SK-N-SH (cell line): ENCODE data around the gene DLG4. TPM values are rescaled to one million over a fixed set of nuclear protein-coding genes. Genes with fewer than 3 reads are reported as not detected.
"Not testable (repeated sequence)": the region's sequence is repeated elsewhere in the genome, so short reads cannot be mapped to it uniquely, and the experiment has no call there.

Source experiments
- CTCF ChIA-PET: fragments of 300-600, 350-600 bp; formaldehyde crosslinking; extraction: SDS; loops from one replicate; lab custom pipeline; 2021; lab: Yijun Ruan, JAX
- POLR2A ChIA-PET: fragments of 350-600 bp; sonication (Branson Sonifier 250); formaldehyde crosslinking; extraction: SDS; loops from one replicate; lab custom pipeline; 2020; ENCODE audit warnings: antibody characterized with exemption, inconsistent platforms; lab: Yijun Ruan, JAX
- DNase-seq: peaks from one replicate; pipeline ENCODE4 v3.0.0; 2012
- H2AFZ ChIP-seq: fragments of 200-600 bp; sonication (generic); 2 replicates; pipeline ENCODE4 v1.8.1; 2016; ENCODE audit warnings: antibody characterized with exemption, mild to moderate bottlenecking, low read depth
- H3F3A ChIP-seq: fragments of 200-600 bp; sonication (generic); replicated peaks from 2 replicates; pipeline ENCODE3; 2016; ENCODE audit warnings: antibody characterized with exemption, mild to moderate bottlenecking; ENCODE audit not compliant: insufficient read depth
- H3K27ac ChIP-seq, 2 experiments: fragments of 200-500 bp in 1 of 2; fragments of 200-600 bp in 1 of 2; sonication (Bioruptor generic) in 1 of 2; sonication (generic), shearing (Covaris generic) in 1 of 2; 2 replicates each; pipeline versions ENCODE4 v1.5.1 to v1.6.1; 2014 to 2016; ENCODE audit warnings: low read depth in 2 of 2, inconsistent platforms in 1 of 2, low read length in 1 of 2, mild to moderate bottlenecking in 1 of 2, mixed read lengths in 1 of 2
- H3K27me3 ChIP-seq: fragments of 200-600 bp; sonication (generic), shearing (Covaris generic); 2 replicates; pipeline ENCODE4 v1.6.1; 2016; ENCODE audit warnings: mixed run types; ENCODE audit not compliant: insufficient read depth
- H3K36me3 ChIP-seq, 2 experiments: fragments of 200-500 bp in 1 of 2; fragments of 200-600 bp in 1 of 2; sonication (Bioruptor generic) in 1 of 2; sonication (generic) in 1 of 2; replicated peaks in 1 of 2; 2 replicates each; pipeline versions ENCODE3 to v1.5.1; 2014 to 2016; ENCODE audit warnings: low read length in 1 of 2, mild to moderate bottlenecking in 1 of 2; ENCODE audit not compliant: insufficient read depth in 2 of 2, control insufficient read depth in 1 of 2
- H3K4me1 ChIP-seq, 2 experiments: fragments of 200-500 bp in 1 of 2; fragments of 200-600 bp in 1 of 2; sonication (Bioruptor generic) in 1 of 2; sonication (generic), shearing (Covaris generic) in 1 of 2; 2 replicates each; pipeline versions ENCODE4 v1.5.1 to v1.6.1; 2014 to 2016; ENCODE audit warnings: low read depth in 1 of 2, low read length in 1 of 2, mixed run types in 1 of 2; ENCODE audit not compliant: insufficient read depth in 2 of 2, control insufficient read depth in 1 of 2
- H3K4me2 ChIP-seq: fragments of 200-600 bp; sonication (generic), shearing (Covaris generic); 2 replicates; pipeline ENCODE4 v1.6.1; 2017; ENCODE audit warnings: mixed run types
- H3K4me3 ChIP-seq, 2 experiments: fragments of 200-500 bp in 1 of 2; fragments of 200-600 bp in 1 of 2; sonication (Bioruptor generic) in 1 of 2; sonication (generic), shearing (Covaris generic) in 1 of 2; 2 replicates each; pipeline versions ENCODE4 v1.5.1 to v1.8.1; 2014 to 2016; ENCODE audit warnings: low read depth in 2 of 2, inconsistent platforms in 1 of 2, low read length in 1 of 2, mild to moderate bottlenecking in 1 of 2, mixed read lengths in 1 of 2, moderate library complexity in 1 of 2
- H3K79me2 ChIP-seq: fragments of 200-600 bp; sonication (generic); 2 replicates; pipeline ENCODE4 v1.8.1; 2017; ENCODE audit warnings: mild to moderate bottlenecking; ENCODE audit not compliant: insufficient read depth
- H3K9ac ChIP-seq: fragments of 200-600 bp; sonication (generic); 2 replicates; pipeline ENCODE4 v1.6.1; 2017; ENCODE audit warnings: mixed run types
- H3K9me2 ChIP-seq: fragments of 200-600 bp; sonication (generic); 2 replicates; pipeline ENCODE4 v1.6.1; 2017; ENCODE audit warnings: mixed run types
- H3K9me3 ChIP-seq: fragments of 200-600 bp; sonication (generic); 2 replicates; pipeline ENCODE4 v1.6.1; 2017; ENCODE audit warnings: mixed run types, mild to moderate bottlenecking, moderate library complexity
- H4K20me1 ChIP-seq: fragments of 200-600 bp; sonication (generic); 2 replicates; pipeline ENCODE4 v1.6.1; 2017; ENCODE audit warnings: mild to moderate bottlenecking, mixed run types; ENCODE audit not compliant: insufficient read depth
- ELF1 ChIP-seq: IDR thresholded peaks from 2 replicates; pipeline ENCODE4 v1.4.0; 2012
- FOXM1 ChIP-seq: IDR thresholded peaks from 2 replicates; pipeline ENCODE4 v1.4.0; 2012; ENCODE audit warnings: low read depth, mild to moderate bottlenecking
- GABPA ChIP-seq: IDR thresholded peaks from 2 replicates; pipeline ENCODE4 v1.4.0; 2012; ENCODE audit warnings: low read depth, mild to moderate bottlenecking
- POLR2AphosphoS5 ChIP-seq: IDR thresholded peaks from 2 replicates; pipeline ENCODE4 v1.6.1; 2012; ENCODE audit warnings: low read depth, low read length
- RAD21 ChIP-seq: IDR thresholded peaks from 2 replicates; pipeline ENCODE4 v1.6.1; 2012; ENCODE audit warnings: mild to moderate bottlenecking, low read length
- SMC3 ChIP-seq: IDR thresholded peaks from 2 replicates; pipeline ENCODE4 v1.6.1; 2012; ENCODE audit warnings: low read depth, low read length, improper control_type of control experiment
- YY1 ChIP-seq: IDR thresholded peaks from 2 replicates; pipeline ENCODE4 v1.4.0; 2012; ENCODE audit warnings: low read depth, mild to moderate bottlenecking
- WGBS: methylation state at CpG from one replicate; pipeline ENCODE4 v1.1.6; 2017; ENCODE audit warnings: low lambda C conversion rate; 5-methylcytosine and 5-hydroxymethylcytosine counted together
- polyA plus RNA-seq, 3 experiments: library from polyadenylated mRNA; depleted of rRNA; stranded (reverse); fragments of >200 nt; gene quantifications; 2 replicates each; pipeline ENCODE4 v1.2.3, GENCODE V29; 2012
- TF ChIP-seq, protein P1 (sequence below): IDR thresholded peaks from 2 replicates; pipeline ENCODE4 v1.6.1; 2012; ENCODE audit warnings: mild to moderate bottlenecking, low read depth, low read length, moderate library complexity
- TF ChIP-seq, protein P2 (sequence below): IDR thresholded peaks from 2 replicates; pipeline ENCODE4 v1.4.0; 2012; ENCODE audit warnings: low read depth, borderline replicate concordance

The DLG4 gene
- polyA plus RNA-seq, 1 of the 3 experiments (the other 2 are of a cell fraction), result 30.5 TPM

DNA sequence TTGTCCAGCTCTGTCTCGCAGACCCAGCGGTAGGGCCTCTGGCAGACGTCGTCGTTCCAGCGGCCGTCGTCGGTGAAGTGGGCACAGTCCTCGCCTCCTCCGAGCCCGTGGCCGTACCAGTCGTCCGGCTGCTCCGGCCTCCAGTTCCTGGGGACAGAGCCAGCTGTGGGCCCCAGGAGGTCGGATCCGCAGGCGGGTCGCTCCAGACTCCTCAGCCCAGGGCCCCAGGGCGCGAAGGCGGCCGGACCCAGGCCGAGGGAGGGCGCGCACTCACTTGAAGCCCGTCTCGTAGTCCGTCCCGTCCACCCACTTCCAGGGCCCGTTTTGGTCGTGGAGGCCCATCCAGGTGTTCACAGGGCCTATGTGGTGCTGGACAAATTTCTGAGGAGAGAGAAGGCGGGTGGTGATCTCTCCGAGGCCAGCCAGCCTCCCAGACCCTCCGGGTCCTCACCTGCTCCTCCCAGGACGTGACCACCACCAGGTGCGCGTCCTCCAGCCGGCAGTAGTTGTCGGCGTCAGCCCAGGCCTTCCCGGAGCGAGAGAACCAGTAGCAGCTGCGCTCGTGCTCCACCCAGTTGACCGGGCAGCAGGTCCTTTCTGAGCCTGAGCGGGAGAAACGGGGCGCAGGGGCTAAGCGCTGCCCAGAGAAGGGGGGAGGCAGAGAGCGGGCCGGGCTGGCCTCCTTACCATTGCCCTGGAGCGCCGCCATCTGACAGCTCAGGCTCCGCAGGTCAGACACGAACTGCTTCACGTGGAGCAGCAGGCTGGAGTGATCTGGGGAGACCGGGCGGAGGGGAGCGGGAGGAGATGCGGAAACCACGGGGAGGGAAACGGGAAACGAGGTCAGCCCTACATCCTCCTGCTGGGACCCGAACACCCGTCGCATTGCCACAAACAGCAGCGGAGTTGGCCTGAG is 45.7 kb downstream of the DLG4 start:
- ChIA-PET CTCF (interaction anchor here (0.9 kb wide), 1 partner anchor 128 kb away, joined by 4 read pairs; no protein-coding TSS in a partner anchor), POLR2A (no interaction called here)
- Histone ChIP-seq H3K27ac (no peak overlapping the region), H3K9me2 (no peaks in the 10 kb centered on the region), H3K9me3 (no peaks in the 10 kb centered on the region), H3K4me1 (peaks cover 0 to 8% of the 10 kb centered on the region in 2 experiments; a peak in 1 of 4 replicates), H3K9ac (no peak overlapping the region), H3K4me3 (no peak overlapping the region), H4K20me1 (no peaks in the 10 kb centered on the region), H2AFZ (no peak overlapping the region), H3K4me2 (no peak overlapping the region), H3K36me3 (no peaks in the 10 kb centered on the region), H3F3A (peaks cover 3% of the 10 kb centered on the region), H3K79me2 (no peaks in the 10 kb centered on the region), H3K27me3 (no peaks in the 10 kb centered on the region)
- TF ChIP-seq RAD21 (no peak), GABPA (no peak), POLR2AphosphoS5 (no peak), ELF1 (no peak), SMC3 (no peak), FOXM1 (no peak), YY1 (no peak)
- TF ChIP-seq, protein P1, sequence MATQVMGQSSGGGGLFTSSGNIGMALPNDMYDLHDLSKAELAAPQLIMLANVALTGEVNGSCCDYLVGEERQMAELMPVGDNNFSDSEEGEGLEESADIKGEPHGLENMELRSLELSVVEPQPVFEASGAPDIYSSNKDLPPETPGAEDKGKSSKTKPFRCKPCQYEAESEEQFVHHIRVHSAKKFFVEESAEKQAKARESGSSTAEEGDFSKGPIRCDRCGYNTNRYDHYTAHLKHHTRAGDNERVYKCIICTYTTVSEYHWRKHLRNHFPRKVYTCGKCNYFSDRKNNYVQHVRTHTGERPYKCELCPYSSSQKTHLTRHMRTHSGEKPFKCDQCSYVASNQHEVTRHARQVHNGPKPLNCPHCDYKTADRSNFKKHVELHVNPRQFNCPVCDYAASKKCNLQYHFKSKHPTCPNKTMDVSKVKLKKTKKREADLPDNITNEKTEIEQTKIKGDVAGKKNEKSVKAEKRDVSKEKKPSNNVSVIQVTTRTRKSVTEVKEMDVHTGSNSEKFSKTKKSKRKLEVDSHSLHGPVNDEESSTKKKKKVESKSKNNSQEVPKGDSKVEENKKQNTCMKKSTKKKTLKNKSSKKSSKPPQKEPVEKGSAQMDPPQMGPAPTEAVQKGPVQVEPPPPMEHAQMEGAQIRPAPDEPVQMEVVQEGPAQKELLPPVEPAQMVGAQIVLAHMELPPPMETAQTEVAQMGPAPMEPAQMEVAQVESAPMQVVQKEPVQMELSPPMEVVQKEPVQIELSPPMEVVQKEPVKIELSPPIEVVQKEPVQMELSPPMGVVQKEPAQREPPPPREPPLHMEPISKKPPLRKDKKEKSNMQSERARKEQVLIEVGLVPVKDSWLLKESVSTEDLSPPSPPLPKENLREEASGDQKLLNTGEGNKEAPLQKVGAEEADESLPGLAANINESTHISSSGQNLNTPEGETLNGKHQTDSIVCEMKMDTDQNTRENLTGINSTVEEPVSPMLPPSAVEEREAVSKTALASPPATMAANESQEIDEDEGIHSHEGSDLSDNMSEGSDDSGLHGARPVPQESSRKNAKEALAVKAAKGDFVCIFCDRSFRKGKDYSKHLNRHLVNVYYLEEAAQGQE, result no peak
- TF ChIP-seq, protein P2, sequence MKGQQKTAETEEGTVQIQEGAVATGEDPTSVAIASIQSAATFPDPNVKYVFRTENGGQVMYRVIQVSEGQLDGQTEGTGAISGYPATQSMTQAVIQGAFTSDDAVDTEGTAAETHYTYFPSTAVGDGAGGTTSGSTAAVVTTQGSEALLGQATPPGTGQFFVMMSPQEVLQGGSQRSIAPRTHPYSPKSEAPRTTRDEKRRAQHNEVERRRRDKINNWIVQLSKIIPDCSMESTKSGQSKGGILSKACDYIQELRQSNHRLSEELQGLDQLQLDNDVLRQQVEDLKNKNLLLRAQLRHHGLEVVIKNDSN, result no peak
- peak; percentile 58 for DNase-seq
- 85% methylated on average over 50 of the region's 69 CpGs for WGBS

DNA sequence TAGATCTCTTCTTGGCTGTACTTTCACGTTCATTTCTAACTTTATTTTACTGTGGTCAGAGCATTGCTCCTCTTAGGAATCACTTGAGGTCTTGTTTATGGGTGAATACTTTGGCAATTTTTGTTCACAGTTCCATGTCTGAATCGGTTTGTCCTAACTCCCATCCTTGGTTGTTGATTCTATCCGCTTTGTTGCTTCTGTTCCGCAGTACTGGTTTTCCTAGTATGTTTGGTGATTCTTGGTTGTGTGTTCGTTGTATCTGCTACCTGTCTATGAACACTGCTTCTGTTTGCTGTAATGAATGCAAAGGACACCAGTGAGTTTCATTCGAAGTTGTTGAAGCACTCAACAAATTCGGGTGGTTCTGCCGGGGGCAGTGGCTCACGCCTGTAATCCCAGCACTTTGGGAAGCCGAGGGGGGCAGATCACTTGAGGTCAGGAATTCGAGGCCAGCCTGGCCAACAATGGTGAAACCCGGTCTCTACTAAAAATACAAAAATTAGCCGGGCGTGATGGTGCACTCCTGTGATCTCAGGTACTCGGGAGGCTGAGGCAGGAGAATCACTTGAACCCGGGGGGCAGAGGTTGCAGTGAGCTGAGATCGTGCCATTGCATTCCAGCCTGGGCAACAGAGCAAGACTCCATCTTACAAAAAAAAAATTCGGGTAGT is 47.0 kb downstream of the DLG4 start:
- DNase-seq, POLR2A ChIA-PET, H3F3A ChIP-seq, H3K4me2 ChIP-seq, H3K27me3 ChIP-seq, H3K9me2 ChIP-seq, H3K4me3 ChIP-seq, H3K36me3 ChIP-seq, H2AFZ ChIP-seq, H3K4me1 ChIP-seq, H3K9ac ChIP-seq, H3K9me3 ChIP-seq, H3K79me2 ChIP-seq, H3K27ac ChIP-seq, H4K20me1 ChIP-seq: not testable (repeated sequence)
- 66% methylated on average over 18 of the region's 18 CpGs for WGBS
- CTCF ChIA-PET, result interaction anchor here (0.9 to 1.0 kb wide), 2 partner anchors 41 to 127 kb away, joined by 3 to 4 read pairs; no protein-coding TSS in a partner anchor

DNA sequence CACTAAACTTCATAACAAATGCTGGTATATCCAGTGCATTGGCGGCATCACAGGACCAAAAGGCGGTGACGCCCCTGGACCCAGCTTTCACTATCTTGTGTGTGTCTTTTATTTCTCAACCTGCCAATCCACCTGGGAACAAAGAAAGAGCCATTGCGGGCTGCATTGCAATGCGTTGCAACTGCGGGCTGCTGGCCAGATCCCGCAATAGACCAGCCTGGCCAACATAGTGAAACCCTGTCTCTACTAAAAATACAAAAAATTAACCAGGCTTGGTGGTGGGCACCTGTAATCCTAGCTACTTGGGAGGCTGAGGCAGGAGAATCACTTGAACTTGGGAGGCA is 50.1 kb downstream of the DLG4 start:
- H3K9me3 ChIP-seq, H3K79me2 ChIP-seq, POLR2A ChIA-PET, H3K27ac ChIP-seq, H3F3A ChIP-seq, H3K4me2 ChIP-seq, H3K36me3 ChIP-seq, DNase-seq, H4K20me1 ChIP-seq, H3K9ac ChIP-seq, H3K9me2 ChIP-seq, H3K4me3 ChIP-seq, H2AFZ ChIP-seq, H3K4me1 ChIP-seq: not testable (repeated sequence)
- CTCF ChIA-PET, result interaction anchor here (1.4 kb wide), 2 partner anchors 60 to 124 kb away, joined by 3 to 4 read pairs; no protein-coding TSS in a partner anchor
- 68% methylated on average over 7 of the region's 7 CpGs for WGBS
- H3K27me3 ChIP-seq, result peaks cover 17% of the 10 kb centered on the region; the same call in 1 of the 2 replicates

DNA sequence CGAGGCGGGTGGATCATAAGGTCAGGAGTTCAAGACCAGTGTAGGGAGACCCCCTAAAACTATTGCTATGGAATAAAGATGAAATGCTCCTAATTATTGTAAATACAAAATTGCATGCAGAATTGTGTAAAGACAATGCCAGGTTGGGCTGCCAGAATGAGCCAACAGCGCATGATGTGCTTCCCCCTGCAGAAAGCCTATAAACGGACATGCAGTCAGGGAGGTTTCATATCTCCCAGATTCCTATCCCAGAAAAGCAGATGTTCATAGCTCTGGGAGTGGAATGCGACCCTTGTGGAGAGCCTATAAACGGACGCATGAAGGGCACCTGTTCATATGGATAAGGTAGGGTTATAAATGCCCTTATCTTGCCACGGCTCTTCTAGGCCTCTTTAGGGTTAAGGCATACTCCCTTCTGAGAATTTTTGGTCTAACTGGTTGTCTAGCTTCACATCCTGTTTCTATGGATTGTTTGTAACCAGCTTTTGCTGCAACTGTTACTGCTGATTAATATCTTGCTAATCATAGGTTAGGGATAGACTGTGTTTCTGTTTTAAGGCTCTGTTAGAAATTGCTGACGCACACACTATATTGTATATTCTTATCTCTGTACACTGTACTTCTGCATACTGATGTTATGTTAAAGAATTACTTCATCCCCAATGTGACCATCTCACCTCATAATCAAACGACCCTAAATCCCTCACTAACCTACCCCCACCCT is 50.6 kb downstream of the DLG4 start:
- H3K9ac ChIP-seq, H3K4me2 ChIP-seq, H3F3A ChIP-seq, H3K9me2 ChIP-seq, H3K4me3 ChIP-seq, H3K4me1 ChIP-seq, POLR2A ChIA-PET, H3K9me3 ChIP-seq, H3K36me3 ChIP-seq, DNase-seq, H3K27ac ChIP-seq, H4K20me1 ChIP-seq, H2AFZ ChIP-seq, H3K79me2 ChIP-seq: not testable (repeated sequence)
- H3K27me3 ChIP-seq, result peaks cover 22% of the 10 kb centered on the region; the same call in 1 of the 2 replicates
- 53% methylated on average over 10 of the region's 10 CpGs for WGBS
- CTCF ChIA-PET, result interaction anchor here (1.4 kb wide), 2 partner anchors 59 to 123 kb away, joined by 3 to 4 read pairs; no protein-coding TSS in a partner anchor
